IMR-90 (cell line): ENCODE results near the gene CEP128. TPM values are rescaled to one million over a fixed set of nuclear protein-coding genes. Genes with fewer than 3 reads are reported as not detected.

ENCODE experiments used
- ATAC-seq: fragments of 200-7000 bp; cut with Tn5 transposase; 2 replicates; pipeline ENCODE4 v1.9.1; 2020; ENCODE audit warnings: low read depth, mild to moderate bottlenecking, moderate library complexity
- BruUV-seq: library from RNA; stranded (reverse); fragments of 400-500 nt; replicated peaks from 2 replicates; lab custom pipeline; 2021; lab: Mats Ljungman, UMichigan
- CTCF ChIA-PET: fragments of 300-600 bp; formaldehyde crosslinking; extraction: SDS; loops from one replicate; lab custom pipeline; 2021; ENCODE audit warnings: antibody characterized with exemption; lab: Yijun Ruan, JAX
- POLR2A ChIA-PET: fragments of 300-600 bp; sonication (Branson Sonifier 250); formaldehyde crosslinking; loops from one replicate; lab custom pipeline; 2022; ENCODE audit warnings: antibody characterized with exemption; ENCODE audit not compliant: unreplicated experiment; lab: Charles Lee
- DNase-seq: peaks from one replicate; pipeline ENCODE4 v3.0.0; 2013
- H2AFZ ChIP-seq: replicated peaks from 2 replicates; pipeline ENCODE3; 2013; ENCODE audit warnings: low read length, mild to moderate bottlenecking; ENCODE audit not compliant: poor library complexity
- H2AK5ac ChIP-seq: 2 replicates; pipeline ENCODE4 v1.6.1; 2013; ENCODE audit warnings: low read depth, low read length, inconsistent platforms
- H2AK9ac ChIP-seq: replicated peaks from 2 replicates; pipeline ENCODE3; 2013; ENCODE audit warnings: mild to moderate bottlenecking, low read depth, low read length, moderate library complexity; ENCODE audit not compliant: poor library complexity
- H2BK120ac ChIP-seq: 2 replicates; pipeline ENCODE4 v1.6.1; 2013; ENCODE audit warnings: low read depth, low read length, inconsistent platforms
- H2BK15ac ChIP-seq: 3 replicates; pipeline ENCODE4 v1.6.1; 2013; ENCODE audit warnings: low read depth, low read length, inconsistent platforms
- H2BK20ac ChIP-seq: 2 replicates; pipeline ENCODE4 v1.6.1; 2013; ENCODE audit warnings: low read depth, mild to moderate bottlenecking, inconsistent platforms, low read length, moderate library complexity
- H2BK5ac ChIP-seq: 2 replicates; pipeline ENCODE4 v1.6.1; 2013; ENCODE audit warnings: mild to moderate bottlenecking, low read depth, low read length, inconsistent platforms; ENCODE audit not compliant: poor library complexity, severe bottlenecking
- H3K14ac ChIP-seq: replicated peaks from 2 replicates; pipeline ENCODE4 v1.6.1; 2013; ENCODE audit warnings: low read depth, low read length, inconsistent platforms
- H3K18ac ChIP-seq: 2 replicates; pipeline ENCODE4 v1.6.1; 2013; ENCODE audit warnings: low read depth, low read length, control low read depth
- H3K23ac ChIP-seq: 2 replicates; pipeline ENCODE4 v1.6.1; 2013; ENCODE audit warnings: low read depth, low read length, inconsistent platforms
- H3K27ac ChIP-seq: 2 replicates; pipeline ENCODE4 v1.5.1; 2013; ENCODE audit warnings: mild to moderate bottlenecking, control low read depth, low read length; ENCODE audit not compliant: insufficient read depth
- H3K27me3 ChIP-seq: 2 replicates; pipeline ENCODE4 v1.6.1; 2013; ENCODE audit warnings: low read length; ENCODE audit not compliant: control insufficient read depth, insufficient read depth
- H3K36me3 ChIP-seq: 2 replicates; pipeline ENCODE4 v1.6.1; 2013; ENCODE audit warnings: low read length, mixed read lengths; ENCODE audit not compliant: control insufficient read depth, insufficient read depth
- H3K4ac ChIP-seq: 2 replicates; pipeline ENCODE4 v1.6.1; 2013; ENCODE audit warnings: low read depth, low read length, inconsistent platforms
- H3K4me1 ChIP-seq: 2 replicates; pipeline ENCODE4 v1.6.1; 2013; ENCODE audit warnings: low read length, mixed read lengths; ENCODE audit not compliant: control insufficient read depth, insufficient read depth
- H3K4me2 ChIP-seq: 2 replicates; pipeline ENCODE4 v1.6.1; 2013; ENCODE audit warnings: low read depth, mild to moderate bottlenecking, control low read depth, low read length, moderate library complexity
- H3K4me3 ChIP-seq: 2 replicates; pipeline ENCODE4 v1.5.1; 2013; ENCODE audit warnings: low read depth, mild to moderate bottlenecking, control low read depth, low read length, moderate library complexity; ENCODE audit not compliant: insufficient read depth
- H3K56ac ChIP-seq: 2 replicates; pipeline ENCODE4 v1.6.1; 2013; ENCODE audit warnings: low read length, inconsistent platforms; ENCODE audit not compliant: insufficient read depth; ENCODE audit errors: extremely low read depth
- H3K79me1 ChIP-seq, 2 experiments: 2 replicates each; pipeline ENCODE4 v1.6.1; 2013; ENCODE audit warnings: low read length in 2 of 2, inconsistent platforms in 1 of 2, low read depth in 1 of 2
- H3K9ac ChIP-seq: 2 replicates; pipeline ENCODE4 v1.6.1; 2013; ENCODE audit warnings: low read depth, low read length, control low read depth
- H3K9me1 ChIP-seq: 2 replicates; pipeline ENCODE4 v1.6.1; 2013; ENCODE audit warnings: low read length, inconsistent platforms; ENCODE audit not compliant: insufficient read depth
- H3K9me3 ChIP-seq: 2 replicates; pipeline ENCODE4 v1.6.1; 2013; ENCODE audit warnings: low read length; ENCODE audit not compliant: control insufficient read depth, insufficient read depth
- H4K20me1 ChIP-seq: 2 replicates; pipeline ENCODE4 v1.6.1; 2013; ENCODE audit warnings: low read length, inconsistent platforms; ENCODE audit not compliant: insufficient read depth
- H4K5ac ChIP-seq: 2 replicates; pipeline ENCODE4 v1.6.1; 2013; ENCODE audit warnings: mild to moderate bottlenecking, low read depth, low read length, control low read depth
- H4K8ac ChIP-seq, 2 experiments: 2 replicates each; pipeline ENCODE4 v1.6.1; 2013; ENCODE audit warnings: low read depth in 2 of 2, low read length in 2 of 2, control low read depth in 1 of 2, inconsistent platforms in 1 of 2
- H4K91ac ChIP-seq: 2 replicates; pipeline ENCODE4 v1.6.1; 2013; ENCODE audit warnings: low read depth, low read length, inconsistent platforms; ENCODE audit not compliant: insufficient read depth
- MAFK ChIP-seq: IDR thresholded peaks from 2 replicates; pipeline ENCODE4 v1.6.1; 2012; ENCODE audit warnings: low read depth, low read length, improper control_type of control experiment
- MAZ ChIP-seq: IDR thresholded peaks from 2 replicates; pipeline ENCODE4 v1.6.1; 2012; ENCODE audit warnings: low read depth, mild to moderate bottlenecking, low read length, improper control_type of control experiment, moderate library complexity, borderline replicate concordance
- MXI1 ChIP-seq: IDR thresholded peaks from 2 replicates; pipeline ENCODE4 v1.6.1; 2012; ENCODE audit warnings: low read depth, mild to moderate bottlenecking, low read length, moderate library complexity, borderline replicate concordance
- NFE2L2 ChIP-seq: fragments of 150-350 bp; IDR thresholded peaks from 2 replicates; pipeline ENCODE4 v1.6.1; 2016; ENCODE audit warnings: low read depth, mild to moderate bottlenecking, low read length
- POLR2A ChIP-seq: IDR thresholded peaks from 2 replicates; pipeline ENCODE4 v1.6.1; 2012; ENCODE audit warnings: mild to moderate bottlenecking, low read depth, low read length
- RAD21 ChIP-seq: IDR thresholded peaks from 2 replicates; pipeline ENCODE4 v1.6.1; 2012; ENCODE audit warnings: low read length, improper control_type of control experiment
- RCOR1 ChIP-seq: IDR thresholded peaks from 2 replicates; pipeline ENCODE4 v1.6.1; 2012; ENCODE audit warnings: mild to moderate bottlenecking, low read length, improper control_type of control experiment; ENCODE audit not compliant: insufficient replicate concordance
- RFX5 ChIP-seq: IDR thresholded peaks from 2 replicates; pipeline ENCODE4 v1.8.0; 2012; ENCODE audit warnings: low read depth, mild to moderate bottlenecking, low read length, moderate library complexity
- SMC3 ChIP-seq: fragments of 150-350 bp; IDR thresholded peaks from 2 replicates; pipeline ENCODE4 v1.6.1; 2016; ENCODE audit warnings: low read depth, mild to moderate bottlenecking, antibody characterized with exemption, low read length, moderate library complexity
- WGBS, 2 experiments: methylation state at CpG; one replicate each; pipeline versions ENCODE4 v1.1.5 to v1.1.7; 2013; ENCODE audit warnings: missing lambda C conversion rate in 2 of 2; ENCODE audit not compliant: insufficient read length in 1 of 2; ENCODE audit errors: extremely low coverage in 2 of 2; 5-methylcytosine and 5-hydroxymethylcytosine counted together
- dilution Hi-C: fragments of 300-500 bp; cut with HindIII; formaldehyde crosslinking; loops from one replicate; pipeline ENCODE4 v1.14.3; 2018; ENCODE audit warnings: low sequenced_read_pairs; ENCODE audit not compliant: unreplicated experiment
- in situ Hi-C: fragments of 300-500 bp; cut with MboI; formaldehyde crosslinking; loops from 3 replicates; pipeline ENCODE4 v1.14.3; 2019; ENCODE audit warnings: low sequenced_read_pairs, inconsistent platforms, mixed read lengths
- intact Hi-C: fragments of 100-400 bp; cut with micrococcal nuclease; formaldehyde crosslinking; loops from 2 replicates; pipeline ENCODE4 v1.10.0; 2022
- polyA plus RNA-seq, 3 experiments: library from polyadenylated mRNA; depleted of rRNA; stranded (reverse); fragments of >200 nt; gene quantifications; 2 replicates each; pipeline ENCODE4 v1.2.3, GENCODE V29; 2012; ENCODE audit warnings: low replicate concordance in 1 of 3
- total RNA-seq: library from RNA; depleted of rRNA; stranded (reverse); fragments of >200 nt; gene quantifications from 2 replicates; pipeline ENCODE4 v1.2.3, GENCODE V29; 2012
- TF ChIP-seq, protein P1 (sequence below): fragments of 150-350 bp; IDR thresholded peaks from 2 replicates; pipeline ENCODE4 v1.6.1; 2016; ENCODE audit warnings: low read depth, mild to moderate bottlenecking, low read length, moderate library complexity, borderline replicate concordance
- TF ChIP-seq, protein P2 (sequence below): fragments of 150-350 bp; IDR thresholded peaks from 2 replicates; pipeline ENCODE4 v1.6.1; 2017; ENCODE audit warnings: mild to moderate bottlenecking, antibody characterized with exemption, low read length, low read depth

CEP128 gene
- total and polyA plus RNA-seq, 2 of the 4 experiments (the other 2 are of a cell fraction) = 1.9 to 5.7 TPM

DNA sequence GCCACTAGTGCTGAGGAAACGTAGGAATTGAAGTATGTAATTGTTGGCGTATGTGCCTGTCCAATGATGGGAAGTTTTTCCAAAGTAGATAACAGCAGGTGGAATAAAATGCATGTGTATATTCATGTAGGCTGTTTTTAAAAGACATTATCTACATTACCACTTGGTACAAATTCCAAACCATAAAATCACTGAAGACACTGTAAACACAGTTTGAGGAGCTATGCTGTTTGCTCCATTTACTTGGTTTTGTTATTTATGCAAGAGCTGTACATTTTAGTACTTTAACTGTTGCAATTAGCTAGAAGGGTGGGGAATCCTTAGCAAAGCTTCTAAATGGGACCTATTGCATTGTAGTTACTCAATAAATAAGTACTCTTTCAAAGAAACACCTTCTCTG, 455.8 kb downstream of the CEP128 start:
- peak; percentile 90 for ATAC-seq
- H3K4me2 ChIP-seq = no peak overlapping the region
- intact Hi-C loops = no loop called here
- no peak overlapping the region for H3K27ac ChIP-seq
- no peaks in the 10 kb centered on the region for H3K9me1 ChIP-seq
- in situ Hi-C loops = no loop called here
- ChIA-PET POLR2A (no interaction called here), CTCF (interaction anchor here (0.5 kb wide), 1 partner anchor 142 kb away, joined by 3 read pairs; no protein-coding TSS in a partner anchor)
- H4K20me1 ChIP-seq = no peaks in the 10 kb centered on the region
- no peaks in the 10 kb centered on the region for H3K79me1 ChIP-seq
- peak; percentile 63 for DNase-seq
- no peak overlapping the region for H2AFZ ChIP-seq
- WGBS, 2 experiments = no CpG with 5 or more reads among the region's 2 CpGs
- no peak overlapping the region for H3K14ac ChIP-seq
- H3K9ac ChIP-seq = no peak overlapping the region
- no peak overlapping the region for H3K4ac ChIP-seq
- H3K36me3 ChIP-seq = no peaks in the 10 kb centered on the region
- H4K8ac ChIP-seq = no peak overlapping the region
- no peak overlapping the region for H4K5ac ChIP-seq
- no peaks in the 10 kb centered on the region for H3K4me1 ChIP-seq
- no peak overlapping the region for H2BK5ac ChIP-seq
- no peak overlapping the region for H4K91ac ChIP-seq
- dilution Hi-C loops = no loop called here
- H3K4me3 ChIP-seq = no peak overlapping the region
- no peak overlapping the region for H3K18ac ChIP-seq
- TF ChIP-seq MAZ (no peak), MXI1 (no peak), RCOR1 (no peak), RAD21 (no peak), POLR2A (no peak), SMC3 (no peak), RFX5 (no peak), MAFK (no peak), NFE2L2 (no peak)
- TF ChIP-seq, protein P1, sequence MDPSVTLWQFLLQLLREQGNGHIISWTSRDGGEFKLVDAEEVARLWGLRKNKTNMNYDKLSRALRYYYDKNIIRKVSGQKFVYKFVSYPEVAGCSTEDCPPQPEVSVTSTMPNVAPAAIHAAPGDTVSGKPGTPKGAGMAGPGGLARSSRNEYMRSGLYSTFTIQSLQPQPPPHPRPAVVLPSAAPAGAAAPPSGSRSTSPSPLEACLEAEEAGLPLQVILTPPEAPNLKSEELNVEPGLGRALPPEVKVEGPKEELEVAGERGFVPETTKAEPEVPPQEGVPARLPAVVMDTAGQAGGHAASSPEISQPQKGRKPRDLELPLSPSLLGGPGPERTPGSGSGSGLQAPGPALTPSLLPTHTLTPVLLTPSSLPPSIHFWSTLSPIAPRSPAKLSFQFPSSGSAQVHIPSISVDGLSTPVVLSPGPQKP = no peak
- TF ChIP-seq, protein P2, sequence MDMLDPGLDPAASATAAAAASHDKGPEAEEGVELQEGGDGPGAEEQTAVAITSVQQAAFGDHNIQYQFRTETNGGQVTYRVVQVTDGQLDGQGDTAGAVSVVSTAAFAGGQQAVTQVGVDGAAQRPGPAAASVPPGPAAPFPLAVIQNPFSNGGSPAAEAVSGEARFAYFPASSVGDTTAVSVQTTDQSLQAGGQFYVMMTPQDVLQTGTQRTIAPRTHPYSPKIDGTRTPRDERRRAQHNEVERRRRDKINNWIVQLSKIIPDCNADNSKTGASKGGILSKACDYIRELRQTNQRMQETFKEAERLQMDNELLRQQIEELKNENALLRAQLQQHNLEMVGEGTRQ = no peak
- H2AK5ac ChIP-seq = no peak overlapping the region
- no peak overlapping the region for H3K56ac ChIP-seq
- BruUV-seq = no TSS peak
- H2AK9ac ChIP-seq = no peak overlapping the region
- no peak overlapping the region for H3K23ac ChIP-seq
- H2BK120ac ChIP-seq = no peak overlapping the region; the same call in 1 of the 2 replicates
- no peak overlapping the region for H2BK20ac ChIP-seq
- H2BK15ac ChIP-seq = no peak overlapping the region
- H3K9me3 ChIP-seq = no peaks in the 10 kb centered on the region
- H3K27me3 ChIP-seq = no peaks in the 10 kb centered on the region
